HepG2 (cell line): ENCODE results near the gene PXMP4. TPM values are rescaled to one million over a fixed set of nuclear protein-coding genes. Genes with fewer than 3 reads are reported as not detected.

Source experiments
- FOSL2 ChIP-seq: sonication (generic); formaldehyde crosslinking; IDR thresholded peaks from 2 replicates; pipeline ENCODE4 v1.4.0; 2020; ENCODE audit warnings: missing genetic modification reagents
- GPBP1L1 ChIP-seq: sonication (generic); formaldehyde crosslinking; IDR thresholded peaks from 2 replicates; pipeline ENCODE4 v1.5.0; 2020; ENCODE audit warnings: mild to moderate bottlenecking, missing genetic modification reagents
- HNF1B ChIP-seq: sonication (generic); formaldehyde crosslinking; IDR thresholded peaks from 2 replicates; pipeline ENCODE4 v1.5.1; 2020; ENCODE audit warnings: mild to moderate bottlenecking, moderate library complexity, missing genetic modification reagents
- MLXIP ChIP-seq: sonication (generic); formaldehyde crosslinking; IDR thresholded peaks from 2 replicates; pipeline ENCODE4 v1.9.0; 2021; ENCODE audit warnings: missing genetic modification reagents, borderline replicate concordance
- NCOA1 ChIP-seq: sonication (generic); formaldehyde crosslinking; IDR thresholded peaks from 2 replicates; pipeline ENCODE4 v1.9.0; 2021; ENCODE audit warnings: missing genetic modification reagents
- NFATC3 ChIP-seq: sonication (generic); formaldehyde crosslinking; IDR thresholded peaks from 2 replicates; pipeline ENCODE4 v1.5.1; 2020; ENCODE audit warnings: mild to moderate bottlenecking, missing genetic modification reagents
- PHF20 ChIP-seq: sonication (generic); formaldehyde crosslinking; IDR thresholded peaks from 2 replicates; pipeline ENCODE4 v1.5.0; 2020; ENCODE audit warnings: mild to moderate bottlenecking, missing genetic modification reagents
- SCMH1 ChIP-seq: sonication (generic); formaldehyde crosslinking; IDR thresholded peaks from 2 replicates; pipeline ENCODE4 v1.9.0; 2021; ENCODE audit warnings: missing genetic modification reagents, mild to moderate bottlenecking, borderline replicate concordance
- SSRP1 ChIP-seq: IDR thresholded peaks from 2 replicates; pipeline ENCODE4 v1.6.1; 2016; ENCODE audit warnings: control low read depth
- TBL1XR1 ChIP-seq: fragments of 150-350 bp; IDR thresholded peaks from 2 replicates; pipeline ENCODE4 v1.6.1; 2014; ENCODE audit warnings: borderline replicate concordance, low read length; ENCODE audit not compliant: partially characterized antibody
- XBP1 ChIP-seq: sonication (generic); formaldehyde crosslinking; IDR thresholded peaks from 2 replicates; pipeline ENCODE4 v1.5.0; 2020; ENCODE audit warnings: missing genetic modification reagents
- YY1 ChIP-seq: IDR thresholded peaks from 2 replicates; pipeline ENCODE4 v1.6.1; 2011; ENCODE audit warnings: low read length, low read depth, moderate library complexity, mild to moderate bottlenecking; ENCODE audit not compliant: insufficient read depth, insufficient replicate concordance
- ZBTB38 ChIP-seq: sonication (generic); formaldehyde crosslinking; IDR thresholded peaks from 2 replicates; pipeline ENCODE4 v1.5.1; 2020; ENCODE audit warnings: mild to moderate bottlenecking, missing genetic modification reagents
- ZBTB7A ChIP-seq: sonication (generic); formaldehyde crosslinking; IDR thresholded peaks from 2 replicates; pipeline ENCODE4 v1.8.0; 2022; ENCODE audit warnings: mild to moderate bottlenecking, missing genetic modification reagents
- ZNF337 ChIP-seq: sonication (generic); formaldehyde crosslinking; IDR thresholded peaks from 2 replicates; pipeline ENCODE4 v1.5.1; 2020; ENCODE audit warnings: missing genetic modification reagents, low read depth, mild to moderate bottlenecking, borderline replicate concordance
- ZNF674 ChIP-seq: sonication (generic); formaldehyde crosslinking; IDR thresholded peaks from 2 replicates; pipeline ENCODE4 v1.5.0; 2020; ENCODE audit warnings: low read depth, mild to moderate bottlenecking, missing genetic modification reagents
- ZNF788 ChIP-seq: sonication (generic); formaldehyde crosslinking; IDR thresholded peaks from 2 replicates; pipeline ENCODE4 v1.5.0; 2020; ENCODE audit warnings: mild to moderate bottlenecking, missing genetic modification reagents, borderline replicate concordance
- ZNF83 ChIP-seq: sonication (generic); formaldehyde crosslinking; IDR thresholded peaks from 2 replicates; pipeline ENCODE4 v1.4.0; 2020; ENCODE audit warnings: missing genetic modification reagents, mild to moderate bottlenecking, borderline replicate concordance
- ZSCAN9 ChIP-seq: IDR thresholded peaks from 2 replicates; pipeline ENCODE4 v1.6.1; 2016; ENCODE audit warnings: borderline replicate concordance
- polyA plus RNA-seq, 8 experiments: library from polyadenylated mRNA; depleted of rRNA in 3 of 8; stranded (reverse) in 7 of 8; unstranded in 1 of 8; fragments of >200 nt; fragmentation: Illumina TruSeq in 4 of 8; extraction: Trizol in 4 of 8; gene quantifications; 2 replicates each; pipeline versions ENCODE4 v1.2.1 to v1.2.3, GENCODE V29; 2011 to 2016; ENCODE audit warnings: low read depth in 4 of 8, missing spikeins in 1 of 8, mixed read lengths in 1 of 8; ENCODE audit not compliant: insufficient read depth in 1 of 8
- total RNA-seq, 5 experiments: library from RNA; depleted of rRNA; stranded (reverse); fragments of >200 nt; fragmentation: Illumina TruSeq; extraction: Trizol; gene quantifications; 2 replicates each; pipeline ENCODE4 v1.2.3, GENCODE V29; 2016; ENCODE audit warnings: low read depth in 1 of 5
- TF ChIP-seq, protein P1 (sequence below): sonication (generic); formaldehyde crosslinking; conservative IDR thresholded peaks from 2 replicates; pipeline ENCODE4 v1.4.0; 2020; ENCODE audit warnings: mild to moderate bottlenecking, missing genetic modification reagents, moderate library complexity

Gene PXMP4
- total and polyA plus RNA-seq, 2 of the 13 experiments (the other 11 are each of a cell fraction or from before 2014, with no cell fraction given), result not detected

DNA sequence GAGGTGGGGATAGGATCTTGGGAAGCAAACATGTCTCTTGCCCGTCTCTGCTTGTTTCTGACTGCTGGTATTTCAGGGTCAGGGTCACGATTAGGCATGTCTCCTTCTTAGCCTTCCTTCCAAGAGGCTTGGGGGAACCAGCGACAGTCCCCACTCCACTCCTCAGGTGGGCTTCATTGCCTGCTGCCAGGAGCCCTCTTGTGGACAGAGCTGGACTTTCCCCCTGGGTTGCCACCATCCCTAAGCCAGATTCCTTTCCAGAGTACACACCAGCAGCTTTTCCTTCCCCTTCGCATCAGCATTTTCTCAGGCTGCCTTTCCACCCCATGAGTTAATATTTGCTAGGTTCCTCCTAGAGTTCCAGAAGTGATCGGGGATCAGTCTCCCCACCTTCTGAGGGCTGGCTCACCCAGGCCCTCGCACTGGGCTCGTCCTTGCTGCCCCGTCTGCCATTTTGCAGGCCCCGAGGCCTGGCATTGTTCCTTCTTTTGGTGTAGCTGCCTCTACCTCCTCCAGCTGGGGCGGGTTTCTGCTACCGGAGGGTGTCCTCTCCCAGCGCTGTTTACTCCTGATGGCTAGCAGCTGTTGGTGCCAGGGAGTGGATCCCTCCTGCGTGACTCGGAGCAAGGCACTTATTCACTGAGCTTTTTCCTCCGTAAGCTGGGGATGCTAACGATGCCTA lies 66.8 kb downstream of the PXMP4 start (continued):
- TF ChIP-seq ZNF674 (CRISPR knock-in tag) (no peak), ZNF337 (no peak), SSRP1 (CRISPR knock-in tag) (peak; percentile 77; the same call in 1 of the 2 replicates), ZBTB38 (CRISPR knock-in tag) (no peak), PHF20 (CRISPR knock-in tag) (no peak), NCOA1 (CRISPR knock-in tag) (no peak), ZNF83 (no peak), FOSL2 (CRISPR knock-in tag) (peak; percentile 40; the same call in 1 of the 2 replicates), ZSCAN9 (CRISPR knock-in tag) (no peak), ZBTB7A (CRISPR knock-in tag) (no peak), GPBP1L1 (CRISPR knock-in tag) (no peak), XBP1 (CRISPR knock-in tag) (no peak), ZNF788 (CRISPR knock-in tag) (peak; percentile 71; the same call in 1 of the 2 replicates), YY1 (peak; percentile 47), NFATC3 (CRISPR knock-in tag) (0 out of 2 replicates have a peak, but pooled peaks have one; percentile 19), HNF1B (CRISPR knock-in tag) (peak; percentile 32; the same call in 1 of the 2 replicates), MLXIP (CRISPR knock-in tag) (no peak), SCMH1 (CRISPR knock-in tag) (no peak), TBL1XR1 (no peak)
- TF ChIP-seq, protein P1, sequence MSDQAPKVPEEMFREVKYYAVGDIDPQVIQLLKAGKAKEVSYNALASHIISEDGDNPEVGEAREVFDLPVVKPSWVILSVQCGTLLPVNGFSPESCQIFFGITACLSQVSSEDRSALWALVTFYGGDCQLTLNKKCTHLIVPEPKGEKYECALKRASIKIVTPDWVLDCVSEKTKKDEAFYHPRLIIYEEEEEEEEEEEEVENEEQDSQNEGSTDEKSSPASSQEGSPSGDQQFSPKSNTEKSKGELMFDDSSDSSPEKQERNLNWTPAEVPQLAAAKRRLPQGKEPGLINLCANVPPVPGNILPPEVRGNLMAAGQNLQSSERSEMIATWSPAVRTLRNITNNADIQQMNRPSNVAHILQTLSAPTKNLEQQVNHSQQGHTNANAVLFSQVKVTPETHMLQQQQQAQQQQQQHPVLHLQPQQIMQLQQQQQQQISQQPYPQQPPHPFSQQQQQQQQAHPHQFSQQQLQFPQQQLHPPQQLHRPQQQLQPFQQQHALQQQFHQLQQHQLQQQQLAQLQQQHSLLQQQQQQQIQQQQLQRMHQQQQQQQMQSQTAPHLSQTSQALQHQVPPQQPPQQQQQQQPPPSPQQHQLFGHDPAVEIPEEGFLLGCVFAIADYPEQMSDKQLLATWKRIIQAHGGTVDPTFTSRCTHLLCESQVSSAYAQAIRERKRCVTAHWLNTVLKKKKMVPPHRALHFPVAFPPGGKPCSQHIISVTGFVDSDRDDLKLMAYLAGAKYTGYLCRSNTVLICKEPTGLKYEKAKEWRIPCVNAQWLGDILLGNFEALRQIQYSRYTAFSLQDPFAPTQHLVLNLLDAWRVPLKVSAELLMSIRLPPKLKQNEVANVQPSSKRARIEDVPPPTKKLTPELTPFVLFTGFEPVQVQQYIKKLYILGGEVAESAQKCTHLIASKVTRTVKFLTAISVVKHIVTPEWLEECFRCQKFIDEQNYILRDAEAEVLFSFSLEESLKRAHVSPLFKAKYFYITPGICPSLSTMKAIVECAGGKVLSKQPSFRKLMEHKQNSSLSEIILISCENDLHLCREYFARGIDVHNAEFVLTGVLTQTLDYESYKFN, result 0 out of 2 replicates have a peak, but pooled peaks have one; percentile 17
